HCT116 (cell line): Measurements from ENCODE around the gene GRM5.

ENCODE experiments used
- CTCF ChIP-seq, 3 experiments: fragments of 200-600 bp in 1 of 3; sonication (generic) in 1 of 3; IDR thresholded peaks in 2 of 3; conservative IDR thresholded peaks in 1 of 3; 2 replicates each; pipeline ENCODE4 v1.5.1; 2012 to 2017; ENCODE audit warnings: low read depth in 2 of 3, low read length in 2 of 3, antibody characterized with exemption in 1 of 3, borderline replicate concordance in 1 of 3, control low read depth in 1 of 3, mild to moderate bottlenecking in 1 of 3, mixed read lengths in 1 of 3, mixed run types in 1 of 3, moderate library complexity in 1 of 3; ENCODE audit not compliant: insufficient read depth in 1 of 3
- EZH2 ChIP-seq: fragments of 200-600 bp; sonication (generic); IDR thresholded peaks from 2 replicates; pipeline ENCODE4 v1.6.1; 2017; ENCODE audit warnings: antibody characterized with exemption, mixed run types
- EZH2phosphoT487 ChIP-seq: fragments of 200-600 bp; IDR thresholded peaks from 2 replicates; pipeline ENCODE4 v1.6.1; 2018; ENCODE audit warnings: antibody characterized with exemption, borderline replicate concordance
- JUND ChIP-seq: IDR thresholded peaks from 2 replicates; pipeline ENCODE4 v1.6.1; 2012
- POLR2A ChIP-seq: IDR thresholded peaks from 2 replicates; pipeline ENCODE4 v1.7.0; 2011; ENCODE audit warnings: borderline replicate concordance; ENCODE audit not compliant: insufficient read depth, insufficient read length; ENCODE audit errors: extremely low read depth
- POLR2AphosphoS5 ChIP-seq: IDR thresholded peaks from 2 replicates; pipeline ENCODE4 v1.6.1; 2011; ENCODE audit warnings: mild to moderate bottlenecking, low read depth, low read length, moderate library complexity
- RAD21 ChIP-seq: IDR thresholded peaks from 2 replicates; pipeline ENCODE4 v1.6.1; 2012; ENCODE audit warnings: low read depth, mild to moderate bottlenecking
- REST ChIP-seq: IDR thresholded peaks from 2 replicates; pipeline ENCODE4 v1.6.1; 2012; ENCODE audit warnings: low read depth
- SIN3A ChIP-seq: IDR thresholded peaks from 2 replicates; pipeline ENCODE4 v1.6.1; 2012; ENCODE audit warnings: low read depth
- SP1 ChIP-seq: IDR thresholded peaks from 2 replicates; pipeline ENCODE4 v1.6.1; 2012; ENCODE audit warnings: low read depth
- SRF ChIP-seq: IDR thresholded peaks from 2 replicates; pipeline ENCODE4 v1.6.1; 2012; ENCODE audit warnings: low read depth
- YY1 ChIP-seq: IDR thresholded peaks from 2 replicates; pipeline ENCODE4 v1.6.1; 2011; ENCODE audit warnings: low read length, low read depth, moderate library complexity, mild to moderate bottlenecking; ENCODE audit not compliant: insufficient replicate concordance; ENCODE audit errors: extremely low read depth
- ZBTB33 ChIP-seq: IDR thresholded peaks from 2 replicates; pipeline ENCODE4 v1.6.1; 2011; ENCODE audit warnings: mild to moderate bottlenecking, low read length, moderate library complexity; ENCODE audit not compliant: insufficient replicate concordance; ENCODE audit errors: extremely low read depth
- ZFX ChIP-seq: fragments of 450-650 bp; IDR thresholded peaks from 2 replicates; pipeline ENCODE4 v1.6.1; 2017

GRCh38 chr11:88619656-88620385 lies 446.0 kb downstream of the GRM5 start:
- TF ChIP-seq CTCF (IDR thresholded peaks at IDR 0.05 in 2 of 3, conservative IDR thresholded peaks at IDR 0.05 in 1 of 3; ENCODE audit: borderline replicate concordance in 1 of 3, insufficient read depth in 1 of 3, low read depth in 2 of 3, low read length in 2 of 3) (no peak), EZH2phosphoT487 (no peak), POLR2A (no peak), ZFX (no peak), EZH2 (no peak), SP1 (no peak), REST (no peak), RAD21 (no peak), JUND (no peak), ZBTB33 (no peak), POLR2AphosphoS5 (no peak), SRF (no peak), SIN3A (no peak), YY1 (no peak)
